ENCODE measurements around the gene SMG6.
A peak's percentile ranks its signal among the peaks of the same experiment; 100 is the strongest.

Gene SMG6

DNA sequence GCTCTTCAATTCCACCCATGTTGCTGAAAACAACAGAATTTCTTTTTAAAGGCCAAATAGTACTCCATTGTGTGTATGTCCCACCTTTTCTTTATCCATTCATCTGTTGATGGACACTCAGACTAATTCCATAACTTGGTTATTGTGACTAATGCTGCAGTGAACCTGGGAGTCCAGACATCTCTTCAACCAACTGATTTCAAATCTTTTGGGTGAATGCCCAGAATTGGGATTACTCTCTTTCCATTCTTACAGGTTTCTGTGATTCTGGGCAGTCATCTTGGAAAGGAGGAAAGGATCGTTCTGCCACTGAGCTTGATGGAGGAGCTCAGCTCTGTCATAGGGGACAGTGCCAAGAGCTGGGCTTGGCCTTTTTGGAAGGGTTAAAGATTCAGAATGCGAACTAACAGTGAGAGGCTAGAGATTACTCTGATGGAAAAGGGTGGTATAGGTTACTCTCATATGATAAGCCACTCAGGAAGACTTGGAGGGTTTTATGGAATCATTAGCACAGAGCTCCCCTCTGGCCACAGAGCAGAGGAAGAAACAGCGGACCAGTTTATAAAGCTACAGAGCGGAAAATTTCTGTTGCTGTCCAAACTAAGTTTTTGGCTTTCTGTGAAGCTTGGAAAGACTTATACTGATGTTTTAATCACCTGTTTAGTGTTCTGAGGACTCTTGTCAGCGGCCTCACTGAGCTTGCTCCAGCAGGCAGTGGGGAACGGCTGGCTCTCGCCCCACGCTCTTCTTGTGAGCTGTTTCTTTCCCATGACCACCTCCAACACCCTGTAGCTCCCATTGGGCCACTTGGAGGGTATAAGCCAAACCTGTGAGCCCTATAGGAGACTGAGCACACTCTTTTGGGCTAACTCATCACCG, 200.4 kb downstream of the SMG6 start:
- DNase-seq (ENCODE audit: low spot score): peak; percentile 56

DNA sequence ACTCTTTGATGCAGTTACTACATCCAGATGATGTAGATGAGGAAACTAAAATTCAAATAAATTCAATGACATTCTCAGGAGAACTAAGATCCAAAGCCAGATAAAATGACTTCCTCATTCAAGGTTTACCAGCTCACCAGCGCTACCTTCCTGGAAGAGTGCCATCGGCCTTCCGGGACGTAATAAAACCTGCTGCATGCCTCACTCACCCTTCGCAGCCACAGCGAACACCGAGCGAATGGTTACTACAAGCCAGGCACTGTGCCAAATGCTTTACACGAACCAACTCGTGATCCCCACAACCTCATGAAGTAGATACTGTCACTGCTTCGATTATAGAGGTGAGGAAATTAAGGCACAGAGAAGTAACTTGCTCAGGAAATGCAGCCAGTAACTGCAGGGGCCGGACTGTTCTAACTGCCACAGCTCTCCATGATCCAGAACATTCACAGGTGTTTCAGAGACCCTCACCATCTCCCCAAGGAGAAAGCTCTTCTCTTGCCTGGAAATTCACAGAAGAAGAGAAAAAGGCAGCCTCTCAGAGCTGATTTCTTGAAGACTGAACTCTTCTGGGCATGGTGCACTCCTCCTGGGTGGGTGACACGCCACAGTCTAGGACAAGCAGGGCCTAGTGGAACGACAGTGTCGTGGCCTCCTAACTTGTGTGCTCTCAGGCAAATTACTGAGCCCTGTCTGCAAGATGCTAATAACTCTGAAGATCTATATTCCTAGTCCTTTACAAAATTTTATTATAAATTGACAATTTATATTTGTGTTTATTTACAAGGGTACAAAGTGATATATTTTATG, 201.9 kb downstream of the SMG6 start:
- DNase-seq (ENCODE audit: low spot score): peak; percentile 98

DNA sequence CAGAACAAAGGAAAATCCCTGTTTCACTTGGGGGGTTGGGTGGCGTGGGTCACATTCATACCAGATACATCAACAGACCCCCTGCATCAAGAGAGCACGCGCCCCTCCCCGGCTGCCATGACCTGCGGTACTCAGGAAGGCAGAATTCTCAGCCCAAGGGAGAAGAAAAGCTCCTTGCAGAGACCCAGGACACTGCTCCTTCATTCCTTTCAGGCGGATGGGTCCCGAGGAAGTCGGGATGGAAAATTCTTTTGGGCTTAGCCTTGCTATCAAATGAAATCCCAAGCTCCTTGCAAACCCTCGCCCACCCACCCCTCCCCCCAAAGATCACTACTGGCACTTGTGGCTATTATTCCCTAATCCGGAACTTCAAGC, 208.1 kb downstream of the SMG6 start:
- no peak for DNase-seq (ENCODE audit: low spot score)

DNA sequence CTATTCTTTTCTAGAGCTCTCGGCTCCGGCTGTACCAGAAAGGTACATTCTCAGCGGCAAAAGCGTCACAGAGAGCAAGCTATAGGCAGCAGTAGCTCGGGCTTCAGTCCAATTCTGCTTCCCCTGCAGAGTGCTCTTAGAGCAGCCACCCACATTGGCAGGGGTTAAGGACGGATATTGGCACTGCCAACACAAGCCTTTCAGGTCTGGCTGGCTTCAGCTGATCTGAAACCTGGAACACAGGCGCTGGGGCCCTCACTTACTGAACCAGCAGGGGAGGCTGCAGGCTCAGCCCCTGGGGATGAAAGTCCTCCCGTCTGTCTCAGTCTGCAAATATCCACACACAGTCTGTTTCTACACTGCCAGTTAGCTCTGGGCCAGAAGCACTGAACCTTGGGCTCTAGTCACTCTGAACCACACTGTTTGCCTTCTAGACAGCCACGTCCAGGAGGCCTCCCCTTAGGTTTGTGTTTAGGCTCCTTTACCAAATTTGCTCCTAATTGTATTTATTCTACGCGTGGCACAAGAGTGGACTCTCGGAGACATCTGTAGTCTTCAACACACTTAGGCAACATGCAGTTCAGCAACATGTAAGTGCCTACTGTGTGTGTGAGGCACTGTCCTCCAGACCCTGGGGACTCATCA, 208.6 kb downstream of the SMG6 start:
- DNase-seq (ENCODE audit: low spot score): peak; percentile 44

DNA sequence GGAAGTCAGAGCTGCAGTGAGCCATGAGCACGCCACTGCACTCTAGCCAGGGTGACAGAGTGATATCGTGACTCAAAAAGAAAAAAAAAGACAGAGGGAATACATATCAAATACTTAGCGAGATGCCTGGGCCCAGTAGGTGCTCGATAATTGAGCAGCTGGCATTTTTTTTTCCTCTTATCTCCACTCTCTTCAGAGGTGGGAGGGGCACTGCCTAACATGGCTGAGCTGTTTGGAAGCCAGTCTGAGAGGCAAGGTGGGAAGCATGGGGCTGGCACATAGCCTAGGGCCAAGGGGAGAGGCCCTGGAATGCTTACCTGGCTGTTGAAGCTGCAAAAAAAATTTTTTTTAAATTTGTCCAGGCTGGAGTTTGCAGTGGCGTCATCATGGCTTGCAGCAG, 210.2 kb downstream of the SMG6 start:
- DNase-seq (ENCODE audit: low spot score): peak; percentile 9

DNA sequence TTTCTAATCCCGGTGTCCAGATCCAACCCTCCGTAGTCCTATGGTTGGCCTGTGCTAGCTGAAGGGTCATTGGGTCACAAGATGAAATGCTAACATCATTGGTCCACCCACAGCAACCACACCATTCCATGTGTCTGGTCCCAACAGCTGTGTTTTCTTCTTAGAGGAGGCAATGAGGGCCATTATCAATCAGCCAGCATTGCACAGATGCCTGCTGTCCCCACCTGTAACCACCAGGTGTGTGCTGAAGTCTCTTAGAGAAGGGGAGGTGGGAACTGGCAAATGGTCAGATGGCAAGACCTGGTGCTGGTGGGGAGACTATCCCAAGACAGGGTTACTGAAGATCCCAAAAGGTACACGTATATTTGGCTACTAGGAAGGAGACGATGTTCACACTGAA, 211.3 kb downstream of the SMG6 start:
- no peak for DNase-seq (ENCODE audit: low spot score)

DNA sequence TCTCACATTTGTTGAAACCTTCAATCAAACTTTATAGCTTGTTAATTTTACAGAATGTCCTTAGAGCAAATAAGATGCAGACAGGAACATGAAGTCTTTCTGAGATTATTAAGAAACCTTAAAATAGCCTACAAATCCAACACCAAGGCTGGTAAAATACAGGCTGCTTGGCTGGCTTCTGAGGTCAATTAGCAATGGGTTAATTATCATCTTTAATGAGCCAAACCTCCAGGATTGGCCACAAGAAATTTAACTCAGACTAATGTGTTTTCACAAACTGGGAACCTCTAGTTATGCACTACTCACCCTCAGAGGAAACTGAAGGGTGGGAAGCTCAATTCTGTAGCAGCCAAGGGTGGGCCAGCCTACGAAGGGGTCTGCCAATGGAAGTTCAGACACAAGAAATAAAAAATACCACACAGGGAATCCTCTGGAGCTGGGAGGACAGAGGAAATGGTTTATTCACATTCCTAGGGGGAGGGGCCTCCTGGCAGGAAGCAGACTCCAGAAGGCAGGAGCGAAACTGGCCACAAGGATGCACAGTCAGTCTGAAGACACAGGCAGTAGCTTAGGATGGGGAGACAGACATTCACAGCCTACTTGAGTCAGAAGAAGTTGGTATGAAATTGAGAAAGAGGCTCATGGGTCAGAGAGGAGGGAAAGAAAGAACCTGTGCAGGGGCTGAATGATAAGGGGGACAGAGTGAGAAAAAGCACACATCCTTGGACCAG, 212.6 kb downstream of the SMG6 start:
- DNase-seq (ENCODE audit: low spot score): peak; percentile 85

DNA sequence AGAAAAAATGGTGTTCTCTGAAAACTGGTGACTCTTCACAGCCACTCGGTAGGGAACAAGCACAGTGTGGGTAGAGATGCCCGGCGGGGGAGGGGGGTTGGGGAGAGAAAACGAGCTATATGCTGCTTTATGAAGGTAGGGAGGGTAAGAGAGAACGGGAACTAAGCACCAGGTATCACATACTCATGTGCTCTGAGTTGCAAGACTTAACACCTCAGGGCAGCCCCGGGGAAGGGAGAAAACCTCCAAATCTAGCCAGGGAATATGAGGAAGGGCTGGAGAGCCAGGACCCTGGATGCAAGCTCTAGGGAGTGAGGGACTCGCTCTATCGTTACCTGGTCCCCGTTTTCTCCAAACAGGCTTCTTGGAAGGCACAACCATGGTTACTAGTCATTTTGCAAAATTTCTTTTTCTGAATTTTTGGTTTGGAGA, 213.4 kb downstream of the SMG6 start:
- DNase-seq (ENCODE audit: low spot score): no peak

DNA sequence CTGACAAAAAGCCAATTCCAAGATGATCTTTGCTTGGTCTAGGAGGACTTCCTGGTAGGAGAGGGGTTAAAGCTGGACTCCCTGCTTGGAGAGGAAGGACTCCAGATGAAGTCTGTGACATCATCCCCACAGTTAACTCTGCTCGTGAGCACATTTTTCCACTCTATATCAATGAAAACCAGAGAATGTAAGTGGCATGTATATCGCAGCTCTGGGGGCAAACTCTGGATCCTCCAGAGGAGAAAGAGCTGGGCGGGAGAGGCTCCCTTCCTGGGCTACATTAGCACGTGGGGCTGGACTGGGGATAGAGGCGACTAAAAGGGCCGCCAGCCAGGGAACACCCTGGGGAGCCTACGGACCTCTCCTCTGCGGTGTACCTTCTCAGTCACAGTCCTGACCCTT, 214.6 kb downstream of the SMG6 start:
- no peak for DNase-seq (ENCODE audit: low spot score)

DNA sequence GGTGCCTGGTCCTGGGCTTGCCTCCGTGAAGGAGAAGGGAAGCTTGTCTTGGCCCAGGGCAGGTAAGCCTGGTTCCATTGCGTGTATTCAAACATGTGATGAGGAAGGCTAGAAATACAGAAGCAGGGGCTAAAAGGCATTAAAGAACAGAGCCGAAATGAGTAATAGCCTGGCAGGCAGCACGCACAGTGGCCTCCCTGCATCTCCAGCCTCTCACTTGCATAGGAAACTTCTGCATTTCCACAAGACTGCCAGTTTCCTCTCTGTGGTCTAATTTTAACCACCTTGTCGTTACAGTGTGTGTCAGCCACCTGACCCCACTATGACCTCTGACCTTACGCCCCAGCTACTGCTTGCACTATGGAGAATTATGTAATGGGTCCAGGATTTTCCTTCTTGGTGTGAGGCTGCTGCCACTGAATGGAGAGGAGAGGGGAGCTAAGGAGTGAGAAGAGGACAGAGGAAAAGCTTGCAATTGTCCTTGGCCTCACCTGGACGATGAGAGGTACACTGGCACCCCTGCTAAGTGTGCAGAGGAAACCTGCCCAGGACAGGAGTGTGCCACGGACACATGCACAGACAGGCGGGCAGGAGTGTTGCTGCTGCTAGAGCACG, 215.9 kb downstream of the SMG6 start:
- no peak for DNase-seq (ENCODE audit: low spot score)

DNA sequence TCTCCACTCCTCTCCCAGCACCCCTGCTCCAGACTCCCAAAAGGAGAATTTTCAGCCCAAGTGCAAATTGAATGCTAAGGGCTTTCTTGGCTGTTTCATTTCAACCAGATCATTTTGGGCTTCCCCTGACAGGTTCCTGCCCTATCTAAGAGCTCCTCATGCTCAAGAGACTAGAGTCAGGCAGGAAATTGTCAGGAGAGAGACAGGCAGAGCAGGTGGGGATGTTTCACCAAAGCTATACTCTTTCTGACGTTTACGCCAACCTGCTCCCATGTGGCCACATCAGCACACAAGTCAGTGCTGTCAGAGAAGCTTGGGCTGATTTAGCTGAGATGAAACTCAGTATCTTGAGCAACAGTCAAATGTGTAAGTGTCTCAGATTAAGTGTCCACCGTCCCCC, 217.3 kb downstream of the SMG6 start:
- no peak for DNase-seq (ENCODE audit: low spot score)

DNA sequence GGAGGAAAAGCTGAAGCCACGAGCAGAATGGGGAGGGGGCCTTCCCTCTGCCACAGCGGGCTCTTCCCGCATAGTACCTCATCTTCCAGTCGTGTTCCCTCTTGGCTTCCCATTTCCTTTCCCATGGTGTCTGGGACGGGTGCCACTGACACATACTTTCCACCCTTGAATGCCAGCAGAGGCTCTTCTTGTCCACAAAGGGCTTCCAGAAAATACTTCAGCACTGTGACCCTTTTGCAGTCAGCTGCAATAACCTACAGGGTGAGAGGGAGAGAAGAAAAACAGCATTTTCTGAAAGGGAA, 218.0 kb downstream of the SMG6 start:
- DNase-seq (ENCODE audit: low spot score): no peak

DNA sequence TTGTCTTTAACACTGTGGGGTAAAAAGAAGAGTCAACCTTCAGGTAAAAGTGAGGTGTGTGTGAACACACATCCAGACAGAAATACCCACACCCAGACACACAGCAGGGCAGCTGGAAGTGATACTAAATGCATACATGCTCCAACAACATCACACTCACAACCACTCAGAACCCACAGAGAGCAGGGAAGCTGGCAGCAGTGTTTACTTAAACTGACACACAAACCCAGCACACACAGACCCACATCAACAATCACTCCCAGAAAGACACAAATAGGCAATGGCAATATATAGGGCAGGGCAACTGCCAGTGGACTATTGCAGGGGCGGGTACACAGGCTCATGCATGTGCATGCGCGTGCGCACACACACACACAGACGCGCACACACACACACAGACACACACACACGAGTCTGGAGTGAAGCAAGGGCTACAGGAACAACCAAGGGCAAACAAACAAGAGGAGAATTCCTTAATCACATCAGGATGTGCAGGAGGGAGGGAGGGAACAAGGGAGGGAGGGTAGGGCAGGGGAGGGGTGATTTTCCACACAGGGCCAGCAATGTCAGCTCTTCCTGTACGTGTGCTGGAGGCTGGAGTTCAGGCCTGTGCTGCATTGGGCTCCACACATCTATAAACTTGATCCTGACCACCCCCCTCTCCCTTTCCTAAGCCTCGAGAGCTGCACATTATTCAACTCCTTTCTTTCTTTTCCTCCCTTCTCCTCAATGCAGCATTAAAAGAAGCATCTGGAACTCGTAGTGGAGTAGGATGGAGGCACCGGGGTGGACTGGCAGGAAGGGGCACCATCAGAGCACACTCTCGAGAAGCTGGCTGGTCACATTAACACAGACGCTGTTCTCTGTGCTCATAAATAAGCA, 218.6 kb downstream of the SMG6 start:
- DNase-seq (ENCODE audit: low spot score): peak; percentile 34

DNA sequence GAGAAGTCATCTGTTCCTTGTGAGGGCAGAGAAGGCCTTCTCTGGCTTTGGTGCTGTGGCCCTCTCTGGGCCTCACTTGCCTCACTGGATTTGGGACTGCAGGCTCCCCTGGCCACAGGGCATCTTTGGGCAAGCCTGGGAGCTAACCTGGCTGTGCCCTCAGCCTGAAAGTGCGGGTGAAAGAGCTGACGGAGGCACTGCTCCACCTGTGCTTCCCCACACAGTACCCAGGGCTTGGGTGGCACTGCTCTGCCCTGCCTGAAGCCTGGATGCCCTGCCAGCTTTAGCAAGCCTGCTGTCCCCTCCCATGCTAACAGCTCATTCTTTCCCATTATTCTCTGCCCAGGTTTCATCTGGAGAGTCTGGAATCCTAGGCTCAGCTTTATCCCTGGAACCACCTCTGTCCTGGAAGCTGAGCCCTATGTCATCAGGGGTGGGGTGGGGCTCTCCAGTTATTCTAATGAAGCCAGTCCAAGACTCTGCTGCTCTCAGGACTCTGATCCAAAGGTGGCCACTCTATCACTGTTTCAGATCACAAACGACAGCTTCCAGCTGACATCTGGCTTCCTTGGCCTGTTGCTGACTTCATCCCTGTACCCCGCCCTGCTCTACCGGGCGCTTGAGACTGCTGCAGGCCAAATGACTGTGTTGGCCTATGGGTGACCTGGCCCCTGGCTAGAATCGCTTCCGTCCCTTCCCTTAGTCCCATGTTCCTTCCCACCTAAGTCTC, 219.4 kb downstream of the SMG6 start:
- DNase-seq (ENCODE audit: low spot score): peak; percentile 44

DNA sequence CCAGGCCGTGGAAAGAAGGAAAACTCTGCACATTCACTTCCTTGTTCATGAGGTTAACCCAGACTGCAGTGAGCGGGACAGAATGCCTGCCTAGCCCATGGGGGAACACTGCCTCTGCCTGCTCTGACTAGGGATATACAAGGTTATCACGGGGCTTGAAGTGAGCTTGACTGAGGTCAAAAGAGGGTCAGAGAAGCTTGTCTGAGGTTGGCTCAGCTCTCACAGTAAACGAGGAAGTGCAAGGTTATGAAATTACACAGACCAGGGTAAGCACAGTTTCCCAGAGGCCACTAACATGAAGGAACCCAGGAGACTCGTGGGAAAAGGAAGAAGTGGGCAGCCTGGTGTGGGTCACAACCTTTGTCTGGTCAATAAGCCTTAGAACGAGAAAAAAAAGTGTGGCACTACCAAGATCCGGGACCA, 220.0 kb downstream of the SMG6 start:
- peak; percentile 29 for DNase-seq (ENCODE audit: low spot score)

DNA sequence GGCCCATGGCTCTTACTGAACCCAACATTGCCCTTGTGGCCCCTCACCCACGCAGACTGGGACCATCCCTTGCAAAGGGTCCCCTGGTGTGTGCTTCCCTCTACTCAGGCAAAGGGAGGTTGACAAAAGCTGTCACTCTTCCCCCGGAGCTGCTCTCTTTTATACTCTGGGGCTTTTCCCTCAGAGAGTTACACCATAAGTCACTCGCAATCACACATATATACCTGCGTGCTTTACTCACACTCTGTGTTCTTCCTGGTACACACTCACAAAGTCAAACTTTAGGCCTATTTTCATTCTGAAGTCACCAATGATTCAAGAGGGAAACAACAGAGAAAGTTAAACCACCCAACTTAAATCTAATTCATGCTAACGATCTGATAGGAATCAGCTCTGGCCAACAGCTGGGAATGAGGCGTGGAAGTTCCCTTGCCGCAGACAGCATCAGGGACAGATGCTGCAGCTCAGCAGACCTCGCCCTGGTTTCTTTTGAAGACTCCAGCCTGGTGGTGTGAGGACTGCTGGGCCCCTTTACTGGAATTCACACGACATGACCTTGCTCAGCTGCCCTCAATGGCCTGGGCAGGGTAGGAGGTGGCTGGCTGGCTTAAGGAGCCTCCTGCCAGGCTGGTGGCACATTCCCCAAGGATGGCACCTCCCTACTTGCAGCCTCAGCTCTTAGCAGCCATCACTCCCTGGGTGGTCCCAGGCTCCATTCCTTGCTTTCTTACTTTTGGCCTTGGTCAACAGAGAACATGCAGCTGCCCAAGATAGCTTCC, 221.4 kb downstream of the SMG6 start:
- no peak for DNase-seq (ENCODE audit: low spot score)

DNA sequence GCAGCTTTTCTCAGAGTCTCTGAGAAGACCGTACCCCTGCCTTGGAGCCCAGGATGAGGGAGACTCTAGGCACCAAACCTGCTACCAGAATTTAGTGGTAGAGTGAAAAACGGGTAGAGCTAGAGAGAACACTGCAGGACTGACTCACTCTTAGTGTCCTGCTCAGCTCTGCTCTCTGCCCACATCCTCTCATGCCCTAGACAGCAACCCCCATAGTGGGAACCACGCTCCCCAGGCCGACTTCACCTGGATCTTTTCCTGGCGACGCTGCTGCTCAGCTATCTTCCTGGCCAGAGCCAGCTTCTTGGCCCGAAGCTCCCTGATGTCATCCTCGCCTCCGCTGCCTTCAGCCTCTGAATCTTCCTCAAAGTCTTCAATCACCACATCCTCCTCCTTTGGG, 222.0 kb downstream of the SMG6 start:
- peak; percentile 37 for DNase-seq (ENCODE audit: low spot score)

DNA sequence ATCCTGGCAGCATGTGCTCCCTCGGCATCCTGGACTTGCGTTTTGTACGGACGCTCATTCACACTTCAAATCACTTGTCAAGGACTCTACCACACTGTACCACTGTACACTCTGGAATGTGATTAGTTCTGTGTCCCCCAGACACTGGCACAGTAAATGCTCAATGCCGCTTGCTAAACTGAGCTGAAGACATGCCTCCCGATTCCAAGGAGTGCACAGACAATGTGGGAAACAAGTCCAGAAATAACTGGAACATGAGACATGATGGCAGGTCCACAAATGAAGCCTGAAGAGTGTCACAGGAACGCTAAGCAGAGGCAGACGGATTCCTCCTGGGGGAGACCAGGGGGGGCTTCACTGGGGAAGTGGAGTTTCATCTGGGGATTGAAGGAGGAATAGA, 226.5 kb downstream of the SMG6 start:
- DNase-seq (ENCODE audit: low spot score): no peak

All from kidney tubule cell (primary cell).